BE2C (cell line): ENCODE measurements around the gene PITPNC1.
A peak's percentile ranks its signal among the peaks of the same experiment; 100 is the strongest.

Experiments used
- DNase-seq: peaks from one replicate; pipeline ENCODE4 v3.0.0-alpha.2; 2020
- H3K27me3 ChIP-seq: fragments of 250-450 bp; sonication (Bioruptor Pico); 2 replicates; pipeline ENCODE4 v1.5.1; 2020; ENCODE audit warnings: mild to moderate bottlenecking
- H3K36me3 ChIP-seq: fragments of 250-450 bp; sonication (Bioruptor Pico); 2 replicates; pipeline ENCODE4 v1.5.1; 2020; ENCODE audit warnings: mild to moderate bottlenecking
- H3K4me1 ChIP-seq: fragments of 250-450 bp; sonication (Bioruptor Pico); 2 replicates; pipeline ENCODE4 v1.5.1; 2020
- H3K4me3 ChIP-seq: 2 replicates; pipeline ENCODE4 v1.5.1; 2011; ENCODE audit warnings: low read depth, low read length
- H3K9me3 ChIP-seq: fragments of 250-450 bp; sonication (Bioruptor Pico); 2 replicates; pipeline ENCODE4 v1.5.1; 2020
- CTCF ChIP-seq: IDR thresholded peaks from 2 replicates; pipeline ENCODE4 v1.5.1; 2012; ENCODE audit warnings: mild to moderate bottlenecking, low read depth, low read length

The PITPNC1 gene

DNA sequence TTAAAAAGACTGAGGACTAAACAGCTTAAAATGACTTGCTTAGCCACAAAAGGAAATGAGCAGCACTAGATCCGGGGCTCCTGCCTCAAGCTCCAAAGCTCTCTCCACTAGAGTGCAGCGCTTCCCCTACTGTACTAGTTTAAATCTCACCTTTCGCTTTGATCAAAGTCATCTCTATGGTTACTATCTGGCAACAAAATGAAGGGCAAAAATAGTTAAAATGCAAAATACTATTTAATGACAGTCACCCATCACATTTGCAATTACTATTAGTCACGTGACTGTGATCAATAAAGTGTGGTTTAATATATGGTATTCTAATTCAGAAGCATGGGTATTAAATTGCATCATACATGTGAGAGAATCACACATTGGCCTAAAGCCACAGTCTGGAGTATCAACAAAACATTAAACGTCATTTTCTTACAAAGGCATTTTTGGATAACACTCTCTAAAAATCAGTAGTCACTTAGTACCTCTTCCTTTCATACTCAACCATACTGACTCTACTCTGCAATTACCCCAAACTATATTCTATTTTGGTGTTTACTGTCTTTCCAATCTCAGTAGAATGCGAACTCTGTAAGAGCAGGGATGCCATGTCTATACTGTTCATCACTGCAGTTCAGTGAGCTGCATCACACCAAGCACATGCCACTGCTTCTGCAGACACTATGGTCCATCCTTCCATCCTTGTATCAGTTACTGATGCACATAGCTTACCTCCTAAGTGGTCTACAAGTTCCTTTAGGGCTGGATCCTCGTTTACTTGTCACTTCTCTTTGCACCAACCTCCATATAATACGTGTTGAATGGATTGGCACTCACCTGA, 16.9 kb upstream of the PITPNC1 start:
- Histone ChIP-seq H3K4me3 (no peak overlapping the region), H3K36me3 (peaks cover 48% of the 10 kb centered on the region), H3K4me1 (no peaks in the 10 kb centered on the region), H3K9me3 (no peaks in the 10 kb centered on the region), H3K27me3 (no peaks in the 10 kb centered on the region)
- peak; percentile 68 for TF ChIP-seq CTCF
- peak; percentile 41 for DNase-seq

GRCh38 chr17:67360880-67361279, 16.2 kb upstream of the PITPNC1 start:
- H3K36me3 ChIP-seq, result peaks cover 41% of the 10 kb centered on the region
- H3K27me3 ChIP-seq, result no peaks in the 10 kb centered on the region
- no peaks in the 10 kb centered on the region for H3K4me1 ChIP-seq
- no peak for DNase-seq
- H3K4me3 ChIP-seq, result no peak overlapping the region
- no peak for TF ChIP-seq CTCF
- H3K9me3 ChIP-seq, result no peaks in the 10 kb centered on the region

DNA sequence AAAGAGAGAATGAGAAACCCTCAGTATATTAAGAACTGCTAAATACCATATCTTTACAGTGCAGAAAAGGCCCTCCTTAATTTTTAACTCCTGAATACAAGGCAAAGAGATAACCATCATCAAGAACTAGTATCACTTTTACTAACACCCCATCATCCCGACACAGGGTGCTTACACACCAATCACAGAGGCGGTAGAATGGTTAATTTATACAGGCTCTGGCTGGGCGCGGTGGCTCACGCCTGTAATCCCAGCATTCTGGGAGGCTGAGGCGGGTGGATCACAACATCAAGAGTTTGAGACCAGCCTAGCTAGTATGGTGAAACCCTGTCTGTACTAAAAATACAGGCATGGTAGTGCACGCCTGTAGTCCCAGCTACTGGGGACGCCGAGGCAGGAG, 14.9 kb upstream of the PITPNC1 start:
- Histone ChIP-seq H3K27me3 (no peaks in the 10 kb centered on the region), H3K36me3 (peaks cover 31% of the 10 kb centered on the region), H3K4me3 (no peak overlapping the region), H3K4me1 (no peaks in the 10 kb centered on the region), H3K9me3 (no peaks in the 10 kb centered on the region)
- no peak for TF ChIP-seq CTCF
- DNase-seq, result no peak

- H3K36me3 ChIP-seq, result peaks cover 20% of the 10 kb centered on the region
- DNase-seq, result no peak
- TF ChIP-seq CTCF, result no peak
These were observed 12.0 kb upstream of the PITPNC1 start for GRCh38 chr17:67364847-67365737.

DNA sequence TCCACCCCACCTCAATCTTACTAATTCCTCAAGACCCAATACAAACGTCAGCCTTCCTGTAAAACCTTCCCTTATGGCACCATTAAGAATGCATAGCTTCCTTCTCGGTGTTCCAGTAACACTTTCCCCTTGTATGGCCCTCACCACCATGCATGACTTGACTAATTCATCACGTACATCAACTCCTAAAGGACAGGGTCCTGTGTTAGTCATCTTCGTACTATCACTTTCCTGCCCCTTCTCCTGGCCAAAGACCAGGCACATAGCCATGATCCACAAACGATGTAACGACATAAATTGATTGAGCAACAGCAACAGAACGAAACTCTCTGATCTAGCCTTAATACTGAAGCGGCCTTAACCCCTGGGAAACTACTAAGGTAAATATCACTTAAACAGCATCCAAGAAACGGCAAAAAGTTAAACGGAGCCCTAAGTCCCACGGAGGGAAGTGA, 11.3 kb upstream of the PITPNC1 start:
- no peaks in the 10 kb centered on the region for H3K9me3 ChIP-seq
- no peaks in the 10 kb centered on the region for H3K27me3 ChIP-seq
- DNase-seq, result no peak
- H3K4me3 ChIP-seq, result peak overlapping the region; percentile 88
- H3K36me3 ChIP-seq, result peaks cover 14% of the 10 kb centered on the region
- no peaks in the 10 kb centered on the region for H3K4me1 ChIP-seq
- no peak for TF ChIP-seq CTCF

More at GRCh38 chr17:67364847-67365737, 12.0 kb upstream of the PITPNC1 start:
- Histone ChIP-seq H3K27me3 (no peaks in the 10 kb centered on the region), H3K4me1 (no peaks in the 10 kb centered on the region), H3K9me3 (no peaks in the 10 kb centered on the region), H3K4me3 (peak overlapping the region; percentile 88)
